Activated CD4-positive, alpha-beta T cell treated with anti-CD3 and anti-CD28 coated beads, Interleukin-2, amount 10 ng/mL, durations not matched to agents 7 days and 5 days (primary cell): ENCODE results near the gene SLC26A5. TPM values are rescaled to one million over a fixed set of nuclear protein-coding genes. Genes with fewer than 3 reads are reported as not detected.

Experiments
- CTCF ChIA-PET: fragments of 350-600 bp; sonication (Branson Sonifier 250); formaldehyde crosslinking; loops from one replicate; lab custom pipeline; 2021; ENCODE audit warnings: antibody characterized with exemption; lab: Charles Lee
- POLR2A ChIA-PET: fragments of 350-600 bp; sonication (Branson Sonifier 250); formaldehyde crosslinking; loops from one replicate; lab custom pipeline; 2021; ENCODE audit warnings: antibody characterized with exemption; lab: Charles Lee
- DNase-seq: peaks from one replicate; pipeline ENCODE4 v3.0.0-alpha.2; 2020
- H3K27ac Mint-ChIP-seq: one replicate; pipeline ENCODE4 v1.8.0; 2021; ENCODE audit warnings: mild to moderate bottlenecking, moderate library complexity, mixed read lengths
- H3K27me3 Mint-ChIP-seq: one replicate; pipeline ENCODE4 v1.8.0; 2021; ENCODE audit warnings: mixed read lengths
- H3K36me3 Mint-ChIP-seq: one replicate; pipeline ENCODE4 v1.8.0; 2021; ENCODE audit warnings: low read depth, mixed read lengths
- H3K4me1 Mint-ChIP-seq: one replicate; pipeline ENCODE4 v1.8.0; 2021; ENCODE audit warnings: mixed read lengths
- H3K4me3 Mint-ChIP-seq: one replicate; pipeline ENCODE4 v1.8.0; 2021; ENCODE audit warnings: mild to moderate bottlenecking, moderate library complexity, mixed read lengths
- H3K9me3 Mint-ChIP-seq: one replicate; pipeline ENCODE4 v1.8.0; 2021; ENCODE audit warnings: mixed read lengths
- total RNA-seq, 2 experiments: library from RNA; stranded (reverse); gene quantifications; one replicate each; pipeline ENCODE4 v1.2.3, GENCODE V29; 2021

The SLC26A5 gene
- total RNA-seq, 2 experiments from 2014 or later, result not detected

DNA sequence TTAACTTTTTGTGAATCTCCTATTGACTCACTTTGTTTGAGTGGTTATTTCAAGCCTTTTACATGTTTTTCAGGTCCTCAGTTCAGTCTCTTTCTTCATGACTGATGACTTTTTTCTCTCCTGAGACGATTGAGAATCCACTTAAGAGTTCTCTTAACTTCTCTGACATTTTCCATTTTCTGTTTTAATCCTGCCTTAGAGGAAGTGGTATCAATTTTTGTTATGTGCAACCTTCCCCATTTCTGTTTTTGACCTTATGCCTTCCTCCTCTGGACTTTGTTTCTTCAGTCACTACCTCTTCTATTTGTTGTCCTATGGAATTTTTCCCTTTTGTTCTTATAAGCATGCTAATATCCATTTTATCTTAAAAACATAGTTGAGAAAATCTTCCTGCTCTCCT lies 96.2 kb downstream of the SLC26A5 start:
- Mint-ChIP-seq H3K4me1 (peaks cover 52% of the 10 kb centered on the region), H3K27me3 (no peaks in the 10 kb centered on the region), H3K36me3 (peaks cover 22% of the 10 kb centered on the region), H3K4me3 (peak overlapping the region; percentile 93), H3K27ac (peak overlapping the region; percentile 67), H3K9me3 (no peaks in the 10 kb centered on the region)
- DNase-seq, result no peak
- POLR2A ChIA-PET, result no interaction called here
- CTCF ChIA-PET, result no interaction called here

DNA sequence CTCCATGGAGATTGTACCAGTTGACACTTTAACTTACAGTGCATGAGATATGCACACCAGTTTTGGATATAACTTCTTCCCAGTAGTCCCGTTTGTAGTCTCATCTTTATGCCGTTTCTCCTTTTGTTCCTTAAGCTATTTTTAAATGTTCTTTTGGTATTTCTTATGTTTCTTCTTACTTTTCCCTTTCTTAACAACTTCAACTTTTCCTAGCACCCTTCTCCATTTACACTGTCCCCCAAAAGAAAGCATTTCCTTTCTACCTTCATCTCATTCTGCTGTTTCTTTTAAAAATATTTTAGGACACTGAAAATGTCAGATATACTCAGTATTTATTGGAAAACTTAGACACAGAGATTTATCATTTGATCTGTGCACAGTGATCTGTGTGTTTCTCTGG lies 97.0 kb downstream of the SLC26A5 start:
- peak overlapping the region; percentile 83 for H3K27ac Mint-ChIP-seq
- peak overlapping the region; percentile 93 for H3K4me3 Mint-ChIP-seq
- H3K9me3 Mint-ChIP-seq, result no peaks in the 10 kb centered on the region
- H3K36me3 Mint-ChIP-seq, result peaks cover 22% of the 10 kb centered on the region
- no peaks in the 10 kb centered on the region for H3K27me3 Mint-ChIP-seq
- DNase-seq, result no peak
- CTCF ChIA-PET, result no interaction called here
- POLR2A ChIA-PET, result no interaction called here
- H3K4me1 Mint-ChIP-seq, result peaks cover 54% of the 10 kb centered on the region

DNA sequence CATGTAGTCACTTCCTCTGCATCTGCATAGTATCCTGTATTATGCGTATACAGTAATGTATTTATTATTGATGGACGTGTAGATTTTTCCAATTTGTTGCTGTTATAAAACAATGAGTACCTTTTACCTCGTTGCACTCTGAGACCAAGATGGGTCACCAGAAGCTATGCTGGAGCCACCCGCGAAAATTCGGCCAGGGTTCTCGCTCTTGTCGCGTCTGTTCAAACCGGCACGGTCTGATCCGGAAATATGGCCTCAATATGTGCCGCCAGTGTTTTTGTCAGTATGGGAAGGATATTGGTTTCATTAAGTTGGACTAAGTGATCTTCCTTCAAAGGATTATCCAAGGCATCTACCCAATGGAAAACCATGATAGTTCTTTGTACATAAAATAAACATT lies 97.6 kb downstream of the SLC26A5 start:
- Mint-ChIP-seq H3K4me3 (peak overlapping the region; percentile 93), H3K36me3 (peaks cover 22% of the 10 kb centered on the region), H3K27me3 (no peaks in the 10 kb centered on the region), H3K27ac (peak overlapping the region; percentile 88), H3K4me1 (peaks cover 56% of the 10 kb centered on the region), H3K9me3 (no peaks in the 10 kb centered on the region)
- POLR2A ChIA-PET, result no interaction called here
- DNase-seq, result peak; percentile 17
- CTCF ChIA-PET, result no interaction called here

DNA sequence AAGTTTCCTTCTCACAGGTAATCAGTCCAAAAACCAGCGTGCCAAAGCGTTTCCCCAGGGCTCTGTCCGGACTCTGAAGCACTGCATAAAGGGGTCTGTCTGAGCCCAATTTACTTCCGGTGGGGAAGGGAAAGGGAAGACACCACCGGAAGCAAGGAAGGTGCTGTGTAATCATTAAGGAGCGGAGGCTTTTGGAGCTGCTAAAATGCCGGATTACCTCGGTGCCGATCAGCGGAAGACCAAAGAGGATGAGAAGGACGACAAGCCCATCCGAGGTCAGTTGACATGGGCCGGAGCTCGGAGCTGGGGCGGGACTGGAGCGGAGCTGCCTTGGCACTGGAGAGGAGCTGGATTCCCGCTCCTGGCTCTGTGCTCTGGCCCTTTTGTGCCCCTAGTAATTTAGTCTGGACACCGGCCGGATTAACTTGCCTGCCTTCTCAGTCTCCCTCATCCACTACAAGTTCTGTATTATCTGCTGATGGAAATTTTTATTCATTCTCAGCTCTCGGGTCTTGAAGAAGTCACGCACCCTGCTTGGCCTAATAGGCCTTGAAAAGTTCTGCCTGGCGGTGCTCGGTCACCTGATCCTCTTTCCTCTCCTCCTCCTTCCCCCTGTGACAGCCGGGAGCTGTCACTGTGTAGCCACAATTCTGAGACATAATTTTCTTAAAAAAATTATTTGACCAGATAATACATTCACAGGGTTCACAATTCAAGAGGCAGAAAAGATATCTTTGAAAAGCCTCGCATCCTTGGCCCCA lies 98.3 kb downstream of the SLC26A5 start, which contains the start of gene PSMC2:
Gene PSMC2 (plus strand): TSS at position 137 of the 761 bp plus-strand sequence. CDS start 69 bp downstream, at position 206.
- peak within 1 kb of the TSS; percentile 97 for H3K27ac Mint-ChIP-seq
- ChIA-PET POLR2A (no interaction called here), CTCF (interaction anchor here (0.7 to 1.0 kb wide), 2 partner anchors 9 to 13 kb away, joined by 3 to 4 read pairs; no protein-coding TSS in a partner anchor)
- no peaks in the 10 kb centered on the region for H3K9me3 Mint-ChIP-seq
- H3K27me3 Mint-ChIP-seq, result no peaks in the 10 kb centered on the region
- peaks cover 53% of the 10 kb centered on the region for H3K4me1 Mint-ChIP-seq
- peak within 1 kb of the TSS; percentile 93 for H3K4me3 Mint-ChIP-seq
- peaks cover 21% of the 10 kb centered on the region for H3K36me3 Mint-ChIP-seq
- peak; percentile 88 for DNase-seq

DNA sequence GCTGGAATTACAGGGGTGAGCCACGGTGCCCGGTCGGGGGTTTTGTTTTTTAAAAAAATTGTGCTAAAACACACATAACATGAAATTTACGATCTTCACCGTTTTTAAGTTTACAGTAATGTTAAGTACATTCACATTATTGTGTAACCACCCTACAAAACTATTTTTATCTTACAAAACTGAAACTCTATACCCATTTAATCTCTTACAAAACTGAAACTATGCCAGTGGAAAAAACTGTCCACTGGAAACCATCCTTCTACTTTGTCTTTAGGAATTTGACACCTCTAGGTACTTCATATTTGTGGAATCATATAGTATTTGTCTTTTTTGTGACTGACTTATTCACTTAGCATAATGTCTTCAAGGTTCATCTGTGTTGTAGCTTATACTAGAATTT lies 99.6 kb downstream of the SLC26A5 start:
- DNase-seq, result no peak
- H3K9me3 Mint-ChIP-seq, result no peaks in the 10 kb centered on the region
- POLR2A ChIA-PET, result no interaction called here
- peaks cover 52% of the 10 kb centered on the region for H3K4me1 Mint-ChIP-seq
- no peaks in the 10 kb centered on the region for H3K27me3 Mint-ChIP-seq
- no peak overlapping the region for H3K27ac Mint-ChIP-seq
- peak overlapping the region; percentile 93 for H3K4me3 Mint-ChIP-seq
- CTCF ChIA-PET, result interaction anchor here (0.6 kb wide), 1 partner anchor 55 kb away, joined by 4 read pairs; no protein-coding TSS in a partner anchor
- peaks cover 21% of the 10 kb centered on the region for H3K36me3 Mint-ChIP-seq

DNA sequence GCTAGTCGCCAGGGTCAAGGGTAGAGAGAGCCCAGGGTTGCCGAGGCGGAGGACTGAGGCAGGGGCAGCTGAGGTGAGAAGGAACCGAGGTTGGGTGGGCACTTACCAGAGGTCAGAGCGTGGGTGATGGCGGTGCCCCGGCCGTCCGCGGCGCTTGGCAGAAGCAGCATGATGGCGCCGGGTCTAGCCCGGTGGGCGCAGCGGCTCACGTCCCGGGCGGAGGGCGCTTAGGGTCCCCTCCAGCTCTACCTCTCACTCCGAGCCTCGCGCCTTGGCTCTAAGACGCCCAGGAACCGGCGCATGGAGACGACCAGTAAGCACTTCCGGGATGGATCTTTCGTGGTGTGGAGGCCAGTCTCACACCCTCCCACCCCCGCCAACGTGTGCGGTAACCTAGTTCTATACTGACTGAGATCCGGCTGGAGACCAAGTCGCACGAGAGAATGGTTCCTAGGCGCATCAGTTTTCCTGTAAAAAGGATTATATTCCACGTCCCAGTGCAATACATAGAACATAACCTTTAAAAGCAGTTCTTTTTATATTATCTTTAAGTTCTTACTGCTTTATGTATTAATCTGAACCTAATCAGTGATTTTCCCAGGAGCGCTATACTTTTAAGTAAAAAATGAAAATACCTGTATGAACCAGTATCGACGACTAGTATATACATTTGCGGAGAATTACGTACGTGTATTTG lies 101.4 kb downstream of the SLC26A5 start, which contains the start of gene DNAJC2:
Gene DNAJC2 (minus strand): TSS at position 315 of the 697 bp plus-strand sequence. CDS start 145 bp downstream, at position 170.
- POLR2A ChIA-PET, result no interaction called here
- DNase-seq, result peak; percentile 90
- Mint-ChIP-seq H3K27ac (peak within 1 kb of the TSS; percentile 96), H3K4me3 (peak within 1 kb of the TSS; percentile 92), H3K9me3 (no peaks in the 10 kb centered on the region), H3K4me1 (peaks cover 49% of the 10 kb centered on the region), H3K36me3 (peaks cover 28% of the 10 kb centered on the region), H3K27me3 (no peaks in the 10 kb centered on the region)
- CTCF ChIA-PET, result interaction anchor here (1.0 kb wide), 1 partner anchor 9 kb away, joined by 3 read pairs; no protein-coding TSS in a partner anchor

DNA sequence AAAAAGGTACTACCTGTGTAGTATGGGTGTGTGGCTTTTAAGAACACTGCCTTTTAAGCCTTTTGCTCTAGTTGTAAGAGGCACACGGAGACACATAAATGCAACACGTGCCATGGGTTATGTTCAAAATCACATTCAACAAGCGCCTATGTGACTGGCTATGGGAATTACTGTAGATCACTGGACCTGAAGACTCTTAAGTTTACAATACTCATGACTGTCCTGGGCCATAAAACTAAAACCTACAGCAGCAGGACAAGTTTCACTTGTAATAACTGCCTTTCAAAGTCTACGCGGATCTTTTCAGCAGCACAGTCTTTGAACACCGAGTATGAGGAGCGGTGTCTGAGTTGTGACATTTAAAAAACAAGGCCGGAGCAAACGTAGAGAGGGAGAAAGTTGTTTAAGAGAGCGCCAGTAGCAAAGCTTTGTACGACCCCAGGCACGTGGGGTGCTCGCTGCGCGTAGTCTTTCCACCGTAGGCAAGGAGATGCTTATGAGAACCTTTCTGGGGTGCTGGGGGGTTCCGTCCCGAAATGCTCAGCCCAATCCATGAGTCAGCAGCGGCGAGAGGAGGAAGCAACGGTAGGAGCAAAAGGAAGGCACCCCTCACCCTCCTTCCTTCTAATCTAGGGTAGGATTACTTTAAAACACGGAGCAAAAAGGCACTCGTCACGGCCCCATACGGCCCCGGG lies 102.1 kb downstream of the SLC26A5 start:
- POLR2A ChIA-PET, result no interaction called here
- H3K27ac Mint-ChIP-seq, result peak overlapping the region; percentile 96
- peak; percentile 35 for DNase-seq
- H3K9me3 Mint-ChIP-seq, result no peaks in the 10 kb centered on the region
- peak overlapping the region; percentile 92 for H3K4me3 Mint-ChIP-seq
- H3K4me1 Mint-ChIP-seq, result peaks cover 48% of the 10 kb centered on the region
- H3K36me3 Mint-ChIP-seq, result peaks cover 33% of the 10 kb centered on the region
- CTCF ChIA-PET, result interaction anchor here (1.0 to 1.4 kb wide), 2 partner anchors 10 to 13 kb away, joined by 3 to 4 read pairs; no protein-coding TSS in a partner anchor
- no peaks in the 10 kb centered on the region for H3K27me3 Mint-ChIP-seq

DNA sequence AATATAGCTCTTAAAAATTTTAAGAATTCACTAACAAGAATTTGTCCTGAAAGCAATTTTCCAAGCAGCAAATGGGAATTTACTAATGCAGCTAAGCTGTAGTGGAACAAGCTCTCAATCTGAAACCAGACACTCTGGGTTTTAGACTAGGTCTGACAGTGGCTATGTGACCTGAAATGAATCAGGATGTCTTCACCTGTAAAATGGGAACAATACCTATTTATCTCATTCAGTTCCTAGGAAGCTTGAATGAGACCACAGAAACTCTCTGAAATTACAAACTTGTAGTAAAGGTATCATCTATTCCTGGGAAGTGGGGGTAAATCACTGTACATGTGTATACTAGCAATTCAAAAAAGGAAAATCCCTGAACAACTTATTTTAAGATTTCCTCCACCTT lies 102.7 kb downstream of the SLC26A5 start:
- ChIA-PET CTCF (interaction anchor here (1.4 kb wide), 1 partner anchor 12 kb away, joined by 4 read pairs; no protein-coding TSS in a partner anchor), POLR2A (no interaction called here)
- Mint-ChIP-seq H3K27me3 (no peaks in the 10 kb centered on the region), H3K36me3 (peaks cover 31% of the 10 kb centered on the region), H3K27ac (peak overlapping the region; percentile 33), H3K4me3 (peak overlapping the region; percentile 92), H3K4me1 (peaks cover 45% of the 10 kb centered on the region), H3K9me3 (no peaks in the 10 kb centered on the region)
- DNase-seq, result no peak

DNA sequence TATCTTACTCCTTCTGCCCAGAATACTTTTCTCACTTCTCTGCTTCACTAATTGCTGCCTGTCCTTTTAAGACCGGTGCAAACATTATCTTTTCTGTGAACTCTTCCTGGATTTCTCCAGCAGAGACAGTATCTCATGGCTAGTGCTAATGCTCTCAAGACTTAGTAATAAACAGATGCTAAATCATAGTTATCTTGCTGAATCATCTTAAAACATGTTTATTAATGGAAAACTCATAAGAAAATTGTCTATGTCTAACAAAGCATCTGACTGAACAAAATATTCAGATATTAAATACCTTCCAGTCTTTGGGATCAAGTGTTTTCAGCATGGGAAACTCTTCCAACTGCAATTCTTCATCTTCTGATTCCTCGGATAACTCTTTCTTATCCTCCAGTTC lies 104.5 kb downstream of the SLC26A5 start:
- ChIA-PET POLR2A (no interaction called here), CTCF (no interaction called here)
- peaks cover 36% of the 10 kb centered on the region for H3K4me1 Mint-ChIP-seq
- DNase-seq, result no peak
- no peak overlapping the region for H3K27ac Mint-ChIP-seq
- peaks cover 46% of the 10 kb centered on the region for H3K36me3 Mint-ChIP-seq
- H3K4me3 Mint-ChIP-seq, result no peak overlapping the region
- H3K27me3 Mint-ChIP-seq, result no peaks in the 10 kb centered on the region
- no peaks in the 10 kb centered on the region for H3K9me3 Mint-ChIP-seq

DNA sequence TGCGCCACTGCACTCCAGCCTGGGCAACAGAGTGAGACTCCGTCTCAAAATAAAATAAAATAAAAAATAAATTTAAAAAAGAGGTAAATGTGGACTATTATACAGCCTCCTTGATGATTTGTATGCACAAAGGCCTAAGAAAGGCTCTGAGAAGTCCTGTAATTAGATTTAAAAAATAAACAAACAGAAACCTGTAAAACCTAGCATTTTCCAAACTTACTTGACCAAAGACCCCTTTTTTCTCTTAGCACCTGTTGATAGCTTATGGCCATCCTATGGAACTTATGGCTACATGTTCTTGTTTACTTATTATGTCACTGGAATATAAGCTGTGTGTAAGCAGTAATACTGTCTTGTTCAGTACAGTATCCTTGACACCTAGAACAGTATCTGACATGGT lies 107.1 kb downstream of the SLC26A5 start:
- CTCF ChIA-PET, result interaction anchor here (1.2 kb wide), 1 partner anchor 9 kb away, joined by 4 read pairs; the partner anchor contains the start of gene PSMC2
- peaks cover 51% of the 10 kb centered on the region for H3K36me3 Mint-ChIP-seq
- peaks cover 26% of the 10 kb centered on the region for H3K4me1 Mint-ChIP-seq
- H3K9me3 Mint-ChIP-seq, result no peaks in the 10 kb centered on the region
- H3K4me3 Mint-ChIP-seq, result no peak overlapping the region
- no peak for DNase-seq
- POLR2A ChIA-PET, result no interaction called here
- H3K27me3 Mint-ChIP-seq, result no peaks in the 10 kb centered on the region
- no peak overlapping the region for H3K27ac Mint-ChIP-seq

DNA sequence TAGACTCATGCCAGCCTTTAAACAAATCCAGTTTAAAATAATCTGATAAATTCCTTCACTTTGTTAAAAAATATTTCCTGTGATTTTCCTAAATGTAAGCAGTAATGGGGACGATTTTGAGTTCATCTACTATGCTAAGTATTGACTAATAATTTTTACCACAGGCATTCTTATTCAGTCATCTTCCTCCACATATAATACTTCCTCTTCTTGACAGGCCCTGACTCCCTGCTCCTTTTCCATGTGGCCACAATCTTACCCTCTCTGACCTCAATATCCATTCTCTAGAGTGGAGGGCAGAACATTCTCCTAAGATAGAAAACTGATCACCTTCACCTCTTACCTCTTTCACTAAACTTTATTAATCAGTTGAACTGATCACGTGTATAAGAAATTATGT lies 109.2 kb downstream of the SLC26A5 start:
- H3K27me3 Mint-ChIP-seq, result no peaks in the 10 kb centered on the region
- H3K4me3 Mint-ChIP-seq, result no peak overlapping the region
- ChIA-PET CTCF (interaction anchor here (0.7 kb wide), 1 partner anchor 528 kb away, joined by 4 read pairs; no protein-coding TSS in a partner anchor), POLR2A (no interaction called here)
- no peaks in the 10 kb centered on the region for H3K9me3 Mint-ChIP-seq
- no peak for DNase-seq
- peaks cover 19% of the 10 kb centered on the region for H3K4me1 Mint-ChIP-seq
- no peak overlapping the region for H3K27ac Mint-ChIP-seq
- peaks cover 56% of the 10 kb centered on the region for H3K36me3 Mint-ChIP-seq

DNA sequence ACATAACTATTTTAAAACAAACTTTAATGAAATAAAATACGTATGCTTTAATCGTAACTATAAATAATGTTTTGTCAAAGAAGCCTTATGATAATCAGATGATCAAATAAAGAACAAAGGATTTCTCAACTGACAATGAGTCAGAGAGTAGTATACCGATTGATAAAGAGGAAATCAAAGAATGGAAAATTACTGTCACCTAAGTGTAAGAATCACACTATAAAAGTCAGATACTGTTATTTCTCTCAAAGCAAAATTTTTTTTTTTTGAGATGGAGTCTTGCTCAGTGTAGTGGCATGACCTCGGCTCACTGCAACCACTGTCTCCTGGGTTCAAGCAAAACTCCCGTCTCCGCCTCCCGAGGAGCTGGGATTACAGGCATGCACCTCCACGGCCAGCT lies 120.3 kb downstream of the SLC26A5 start:
- Mint-ChIP-seq H3K27me3 (no peaks in the 10 kb centered on the region), H3K9me3 (no peaks in the 10 kb centered on the region)
- POLR2A ChIA-PET, result no interaction called here

More for the DNA sequence above, 120.3 kb downstream of the SLC26A5 start:
- peaks cover 5% of the 10 kb centered on the region for H3K4me1 Mint-ChIP-seq
- CTCF ChIA-PET, result interaction anchor here (0.9 kb wide), 1 partner anchor 14 kb away, joined by 3 read pairs; no protein-coding TSS in a partner anchor
- no peak for DNase-seq
- no peak overlapping the region for H3K4me3 Mint-ChIP-seq
- peaks cover 26% of the 10 kb centered on the region for H3K36me3 Mint-ChIP-seq
- no peak overlapping the region for H3K27ac Mint-ChIP-seq
